Right lobe of liver (tissue), 6 donors: ENCODE measurements around the gene SCN9A. TPM values are rescaled to one million over a fixed set of nuclear protein-coding genes. Genes with fewer than 3 reads are reported as not detected.

ENCODE experiments used
- ATAC-seq, 4 donors: fragments of 200-7000 bp; cut with Tn5 transposase; one replicate each; pipeline ENCODE4 v1.9.1; 2020; ENCODE audit warnings: mild to moderate bottlenecking in 4 of 4, moderate library complexity in 4 of 4
- DNase-seq, 3 donors: peaks; one replicate each; pipeline ENCODE4 v3.0.0-alpha.2; 2020
- H3K27ac ChIP-seq, 3 donors: fragments of 200-600 bp; one replicate each; pipeline ENCODE4 v1.8.0; 2022
- H3K27me3 ChIP-seq, 2 donors: fragments of 200-600 bp; one replicate each; pipeline ENCODE4 v1.8.0; 2022
- H3K36me3 ChIP-seq, 4 donors: fragments of 200-600 bp; sonication (generic) in 1 of 4; one replicate each; pipeline versions ENCODE4 v1.5.1 to v1.8.0; 2017 to 2022; ENCODE audit warnings: control low read depth in 1 of 4
- H3K4me1 ChIP-seq, 4 donors: fragments of 200-600 bp; sonication (generic) in 1 of 4; one replicate each; pipeline versions ENCODE4 v1.5.1 to v1.8.0; 2017 to 2022; ENCODE audit warnings: control low read depth in 1 of 4
- H3K4me3 ChIP-seq, 3 donors: fragments of 200-600 bp; one replicate each; pipeline ENCODE4 v1.8.0; 2022
- H3K9me3 ChIP-seq, 4 donors: fragments of 200-600 bp; sonication (generic) in 1 of 4; one replicate each; pipeline versions ENCODE4 v1.5.1 to v1.8.0; 2017 to 2022; ENCODE audit warnings: control low read depth in 1 of 4
- CTCF ChIP-seq, 4 donors: fragments of 200-600 bp in 3 of 4; fragments of 450-650 bp in 1 of 4; IDR thresholded peaks; one replicate each; pipeline versions ENCODE4 v1.5.1 to v1.8.0; 2016 to 2022; ENCODE audit warnings: antibody characterized with exemption in 4 of 4, mild to moderate bottlenecking in 2 of 4
- POLR2A ChIP-seq: fragments of 450-650 bp; IDR thresholded peaks from one replicate; pipeline ENCODE4 v1.6.1; 2017; ENCODE audit warnings: antibody characterized with exemption, mild to moderate bottlenecking
- WGBS: methylation state at CpG from one replicate; pipeline ENCODE4 v1.1.6; 2018; ENCODE audit warnings: low coverage, low lambda C conversion rate; ENCODE audit not compliant: insufficient coverage; ENCODE audit errors: missing lambda C conversion rate; 5-methylcytosine and 5-hydroxymethylcytosine counted together
- intact Hi-C, 2 donors: fragments of 100-400 bp; cut with DNase I; formaldehyde crosslinking; loops; one replicate each; pipeline versions ENCODE4 v1.11.2 to v1.14.1; 2022
- total RNA-seq, 6 experiments: library from RNA; depleted of rRNA in 2 of 6; stranded (reverse); fragments of >200 nt in 2 of 6; fragmentation: NEBNext Ultra II Directional in 3 of 6; extraction: Animal tissue kit (Norgen Biotek cat#: 25700) in 3 of 6; gene quantifications; one replicate each; pipeline versions ENCODE4 v1.1.0 to v1.2.4, GENCODE V29; 2016 to 2023
- donor health status: DM: no; HTN: yes; CAD: no.
- donor health status: DM: no; HTN: no; CAD: no.
- donor health status: DM: no; HTN: no; CAD: no.
- donor health status: DM: no; HTN: yes; CAD: no.
- donor health status: DM: no; HTN: yes; CAD: no.

The SCN9A gene
- total RNA-seq, 6 experiments from 2014 or later: 2.1 to 10.2 (median 5.1) TPM

- H3K4me3 ChIP-seq: no peak overlapping the region
- no peak for DNase-seq
- H3K27me3 ChIP-seq: no peaks in the 10 kb centered on the region
- no peaks in the 10 kb centered on the region for H3K36me3 ChIP-seq
- TF ChIP-seq POLR2A (no peak), CTCF (IDR thresholded peaks at IDR 0.05) (no peak)
- H3K4me1 ChIP-seq: no peaks in the 10 kb centered on the region
- peak; percentile 41 to 70 (median 50) for ATAC-seq
- WGBS: 28% methylated on average over 3 of the region's 3 CpGs
- intact Hi-C loops: no loop called here
- no peaks in the 10 kb centered on the region for H3K9me3 ChIP-seq
- no peak overlapping the region for H3K27ac ChIP-seq
Measured at GRCh38 chr2:166406374-166406773, 30.6 kb upstream of the SCN9A start.

GRCh38 chr2:166405569-166405926 is 29.8 kb upstream of the SCN9A start:
- H3K9me3 ChIP-seq: no peaks in the 10 kb centered on the region
- H3K27me3 ChIP-seq: no peaks in the 10 kb centered on the region
- 87% methylated on average over 5 of the region's 6 CpGs for WGBS
- no peaks in the 10 kb centered on the region for H3K36me3 ChIP-seq
- no peak overlapping the region for H3K4me3 ChIP-seq
- intact Hi-C loops: no loop called here
- ATAC-seq: no peak
- no peaks in the 10 kb centered on the region for H3K4me1 ChIP-seq
- TF ChIP-seq POLR2A (no peak), CTCF (IDR thresholded peaks at IDR 0.05) (no peak)
- H3K27ac ChIP-seq: no peak overlapping the region
- DNase-seq: no peak

GRCh38 chr2:166404831-166405568 is 29.3 kb upstream of the SCN9A start:
- Histone ChIP-seq H3K4me1 (no peaks in the 10 kb centered on the region), H3K4me3 (no peak overlapping the region), H3K9me3 (no peaks in the 10 kb centered on the region), H3K36me3 (no peaks in the 10 kb centered on the region), H3K27me3 (no peaks in the 10 kb centered on the region), H3K27ac (no peak overlapping the region)
- WGBS: 62% methylated on average over 2 of the region's 2 CpGs
- ATAC-seq (no peak), DNase-seq (no peak)
- intact Hi-C loops: no loop called here
- TF ChIP-seq POLR2A (no peak), CTCF (IDR thresholded peaks at IDR 0.05) (no peak)

- no peak for ATAC-seq
Measured at GRCh38 chr2:166394245-166394644, 18.5 kb upstream of the SCN9A start.

More at GRCh38 chr2:166394245-166394644, 18.5 kb upstream of the SCN9A start:
- Histone ChIP-seq H3K27ac (no peak overlapping the region), H3K36me3 (no peaks in the 10 kb centered on the region), H3K27me3 (no peaks in the 10 kb centered on the region), H3K9me3 (no peaks in the 10 kb centered on the region), H3K4me1 (no peaks in the 10 kb centered on the region), H3K4me3 (no peak overlapping the region)
- TF ChIP-seq POLR2A (no peak), CTCF (IDR thresholded peaks at IDR 0.05) (no peak)
- DNase-seq: no peak
- 100% methylated on average over 1 of the region's 1 CpG for WGBS
- intact Hi-C loops: no loop called here
